Tibial nerve (tissue), 3 donors: Measurements from ENCODE around the gene RNF151.

Source experiments
- POLR2A ChIP-seq, 2 donors: fragments of 450-650 bp; IDR thresholded peaks; one replicate each; pipeline ENCODE4 v1.6.1; 2017; ENCODE audit warnings: antibody characterized with exemption in 2 of 2, mild to moderate bottlenecking in 2 of 2, moderate library complexity in 2 of 2
- TF ChIP-seq, protein P1 (sequence below), 5 experiments: fragments of 200-600 bp in 3 of 5; fragments of 450-650 bp in 2 of 5; sonication (generic) in 3 of 5; IDR thresholded peaks; one replicate each; pipeline ENCODE4 v1.5.1; 2016 to 2019; ENCODE audit warnings: antibody characterized with exemption in 5 of 5, mild to moderate bottlenecking in 3 of 5, moderate library complexity in 2 of 5

- TF ChIP-seq POLR2A (IDR thresholded peaks at IDR 0.05), result no peak
- TF ChIP-seq, protein P1, sequence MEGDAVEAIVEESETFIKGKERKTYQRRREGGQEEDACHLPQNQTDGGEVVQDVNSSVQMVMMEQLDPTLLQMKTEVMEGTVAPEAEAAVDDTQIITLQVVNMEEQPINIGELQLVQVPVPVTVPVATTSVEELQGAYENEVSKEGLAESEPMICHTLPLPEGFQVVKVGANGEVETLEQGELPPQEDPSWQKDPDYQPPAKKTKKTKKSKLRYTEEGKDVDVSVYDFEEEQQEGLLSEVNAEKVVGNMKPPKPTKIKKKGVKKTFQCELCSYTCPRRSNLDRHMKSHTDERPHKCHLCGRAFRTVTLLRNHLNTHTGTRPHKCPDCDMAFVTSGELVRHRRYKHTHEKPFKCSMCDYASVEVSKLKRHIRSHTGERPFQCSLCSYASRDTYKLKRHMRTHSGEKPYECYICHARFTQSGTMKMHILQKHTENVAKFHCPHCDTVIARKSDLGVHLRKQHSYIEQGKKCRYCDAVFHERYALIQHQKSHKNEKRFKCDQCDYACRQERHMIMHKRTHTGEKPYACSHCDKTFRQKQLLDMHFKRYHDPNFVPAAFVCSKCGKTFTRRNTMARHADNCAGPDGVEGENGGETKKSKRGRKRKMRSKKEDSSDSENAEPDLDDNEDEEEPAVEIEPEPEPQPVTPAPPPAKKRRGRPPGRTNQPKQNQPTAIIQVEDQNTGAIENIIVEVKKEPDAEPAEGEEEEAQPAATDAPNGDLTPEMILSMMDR (IDR thresholded peaks at IDR 0.05), result no peak
Observed at GRCh38 chr16:1993731-1994131, 27.1 kb downstream of the RNF151 start.
